Small intestine (tissue), 7 donors: ENCODE data around the gene DNAH2. TPM values are rescaled to one million over a fixed set of nuclear protein-coding genes. Genes with fewer than 3 reads are reported as not detected.

Experiments used
- DNase-seq, 2 donors: peaks; one replicate each; pipeline versions ENCODE4 v3.0.0 to v3.0.0-alpha.2; 2013
- FAIRE-seq: peaks from 2 replicates; lab custom pipeline; 2012; peaks lifted over from hg19 to GRCh38; lab: Jason Lieb, UNC
- H3K27ac ChIP-seq, 3 donors: one replicate each; pipeline ENCODE4 v1.5.1; 2013; ENCODE audit warnings: low read length in 2 of 3, mild to moderate bottlenecking in 2 of 3, control low read depth in 1 of 3, inconsistent platforms in 1 of 3, low read depth in 1 of 3, moderate library complexity in 1 of 3
- H3K27me3 ChIP-seq, 3 donors: one replicate each; pipeline ENCODE4 v1.6.1; 2013; ENCODE audit warnings: low read length in 3 of 3, inconsistent platforms in 1 of 3; ENCODE audit not compliant: control insufficient read depth in 3 of 3, insufficient read depth in 3 of 3
- H3K36me3 ChIP-seq, 3 donors: one replicate each; pipeline ENCODE4 v1.6.1; 2013; ENCODE audit warnings: low read length in 3 of 3, inconsistent platforms in 1 of 3, low read depth in 1 of 3, mild to moderate bottlenecking in 1 of 3, moderate library complexity in 1 of 3; ENCODE audit not compliant: control insufficient read depth in 3 of 3, insufficient read depth in 2 of 3
- H3K4me1 ChIP-seq, 3 donors: one replicate each; pipeline ENCODE4 v1.6.1; 2013; ENCODE audit warnings: low read length in 2 of 3, inconsistent platforms in 1 of 3, low read depth in 1 of 3, mild to moderate bottlenecking in 1 of 3, moderate library complexity in 1 of 3; ENCODE audit not compliant: control insufficient read depth in 3 of 3, insufficient read depth in 2 of 3
- H3K4me3 ChIP-seq, 3 donors: one replicate each; pipeline ENCODE4 v1.5.1; 2013; ENCODE audit warnings: low read length in 3 of 3, control low read depth in 1 of 3, inconsistent platforms in 1 of 3, low read depth in 1 of 3, mild to moderate bottlenecking in 1 of 3, moderate library complexity in 1 of 3
- H3K9me3 ChIP-seq, 2 donors: one replicate each; pipeline ENCODE4 v1.6.1; 2013; ENCODE audit warnings: low read depth in 1 of 2, low read length in 1 of 2; ENCODE audit not compliant: control insufficient read depth in 2 of 2, insufficient read depth in 1 of 2
- WGBS, 3 donors: extraction: QIAGEN DNeasy Blood & Tissue Kit; methylation state at CpG; one replicate each; pipeline ENCODE4 v1.1.7; 2013; 5-methylcytosine and 5-hydroxymethylcytosine counted together
- polyA plus RNA-seq, 4 donors: library from polyadenylated mRNA; stranded (reverse) in 3 of 4; unstranded in 1 of 4; fragments of 200-250 nt in 3 of 4; fragments of 120-200 nt in 1 of 4; gene quantifications; one replicate each; pipeline versions ENCODE4 v1.2.1 to v1.2.3, GENCODE V29; 2013
- donor health status: healthy with polysubstance abuse.
- donor health status: control.
- donor health status: control.
- donor health status: Bipolar disorder and iron deficiency.
- donor health status: healthy.

The DNAH2 gene
- polyA plus RNA-seq, 4 donors = 0.04 to 0.09 TPM; not detected in 2

DNA sequence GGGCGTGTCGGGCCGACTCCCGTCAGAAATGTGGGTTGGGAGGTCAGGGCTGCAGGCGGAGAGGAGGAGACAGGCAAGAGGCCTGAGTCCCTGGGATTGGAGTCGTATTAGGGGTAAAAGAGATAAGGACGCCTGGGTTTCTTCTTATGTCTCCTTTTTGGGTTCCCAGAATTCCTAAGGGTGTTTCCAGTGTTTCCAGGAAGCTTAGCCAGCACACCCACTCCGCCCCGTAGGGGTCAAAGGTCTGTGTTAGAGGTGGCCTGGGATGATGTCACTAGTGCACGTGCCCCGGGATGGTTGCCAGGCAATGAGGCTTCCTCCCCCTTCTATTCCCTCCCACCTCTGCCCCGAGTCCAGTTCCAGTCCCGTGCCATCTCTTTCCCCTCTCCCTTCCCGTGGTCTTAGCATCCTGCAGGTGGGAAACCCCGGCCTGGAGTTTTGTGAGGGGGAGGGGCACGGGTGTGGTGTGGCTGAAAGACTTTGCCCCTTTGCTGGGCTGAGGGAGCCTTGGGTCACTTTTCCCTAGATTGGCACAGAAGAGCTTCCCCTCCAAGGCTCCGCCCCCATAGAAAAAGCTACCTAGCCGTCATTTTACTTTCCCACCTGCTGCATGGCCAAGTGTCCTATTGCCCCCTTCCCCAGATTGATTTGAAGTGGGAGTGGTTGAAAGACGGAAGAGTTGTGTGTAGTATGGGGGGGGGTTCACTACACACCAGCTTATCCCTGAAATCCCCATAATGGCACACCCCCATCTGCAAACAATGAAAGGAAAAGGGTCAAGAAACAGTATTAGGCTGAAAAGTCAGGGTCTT lies 119.3 kb downstream of the DNAH2 start:
- no peaks in the 10 kb centered on the region for H3K27me3 ChIP-seq
- no peaks in the 10 kb centered on the region for H3K9me3 ChIP-seq
- H3K27ac ChIP-seq = peak overlapping the region; percentile 94 to 99 (median 98)
- H3K4me1 ChIP-seq = peaks cover 4 to 61% (median 16%) of the 10 kb centered on the region in 3 donors
- FAIRE-seq (no peak), DNase-seq (peak; percentile 99 to 100)
- H3K36me3 ChIP-seq = peaks cover 0 to 4% (median 0%) of the 10 kb centered on the region in 3 donors
- peak overlapping the region; percentile 61 to 88 (median 61) for H3K4me3 ChIP-seq
- 0 to 5% (median 2%) methylated on average over 19 of the region's 19 CpGs for WGBS, 3 donors

- peak overlapping the region; percentile 94 to 99 (median 98) for H3K27ac ChIP-seq
- peaks cover 4 to 61% (median 16%) of the 10 kb centered on the region in 3 donors for H3K4me1 ChIP-seq
- peak in 1 of 2 donors; percentile 77 for DNase-seq
- H3K9me3 ChIP-seq = no peaks in the 10 kb centered on the region
- no peak for FAIRE-seq
- H3K27me3 ChIP-seq = no peaks in the 10 kb centered on the region
- 4 to 10% (median 7%) methylated on average over 8 of the region's 8 CpGs for WGBS, 3 donors
- peak overlapping the region in 2 of 3 donors; percentile 50 to 61 for H3K4me3 ChIP-seq
- peaks cover 0 to 4% (median 0%) of the 10 kb centered on the region in 3 donors for H3K36me3 ChIP-seq
Observed at GRCh38 chr17:7837408-7838088, 120.0 kb downstream of the DNAH2 start.

DNA sequence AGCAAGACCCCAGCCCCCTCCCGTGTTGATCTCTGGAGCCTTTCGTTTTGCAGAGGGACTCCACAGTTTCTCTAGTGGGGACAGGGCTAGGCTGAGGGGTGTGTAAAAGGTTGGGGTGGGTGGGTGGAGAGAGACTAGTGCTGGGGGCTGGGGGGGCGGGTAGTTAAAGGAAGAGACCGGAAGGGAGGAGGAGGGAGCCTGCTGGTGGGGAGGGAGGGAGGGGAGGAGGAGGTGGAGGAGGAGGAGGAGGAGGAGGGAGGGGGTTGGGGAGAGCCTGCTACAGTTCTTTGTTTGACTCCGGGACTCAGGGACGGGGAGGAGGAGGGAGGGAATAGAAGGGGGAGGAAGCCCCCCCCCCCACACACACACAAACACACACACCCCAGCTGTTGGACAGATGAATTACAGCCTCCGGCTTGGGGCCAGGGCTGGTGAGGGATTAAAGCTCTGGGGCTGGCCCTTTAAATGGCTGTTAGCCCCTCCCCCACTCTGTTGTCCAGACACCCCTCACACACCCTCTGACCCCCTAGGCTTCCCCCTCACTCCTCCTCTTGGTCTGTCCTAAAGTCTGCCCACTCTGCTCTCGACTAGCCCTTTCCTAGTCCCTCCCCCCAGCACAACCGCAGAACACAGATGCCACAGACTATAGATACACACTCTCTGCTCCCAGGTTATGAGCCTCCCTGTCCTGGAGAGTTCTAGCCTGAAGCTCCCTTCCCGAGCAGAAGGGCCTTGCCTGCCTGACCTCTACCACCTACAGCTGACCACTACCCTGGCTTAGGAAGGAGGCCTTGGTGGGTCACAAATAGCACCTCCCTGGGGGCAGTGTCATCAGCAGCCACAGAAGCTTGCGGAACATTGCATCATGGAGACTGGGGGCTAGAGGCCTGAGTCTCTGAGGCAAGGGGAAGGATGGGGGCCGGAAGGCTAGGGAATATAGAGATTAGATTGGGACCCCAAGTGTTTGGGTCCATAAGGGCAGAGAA lies 120.8 kb downstream of the DNAH2 start:
- WGBS, 3 donors = 18 to 26% (median 22%) methylated on average over 8 to 11 of the region's 12 CpGs
- no peaks in the 10 kb centered on the region for H3K27me3 ChIP-seq
- DNase-seq (peak; percentile 67 to 72), FAIRE-seq (no peak)
- H3K4me3 ChIP-seq = peak overlapping the region in 2 of 3 donors; percentile 50 to 61
- peak overlapping the region; percentile 45 to 99 (median 69) for H3K27ac ChIP-seq
- no peaks in the 10 kb centered on the region for H3K9me3 ChIP-seq
- peaks cover 4 to 63% (median 16%) of the 10 kb centered on the region in 3 donors for H3K4me1 ChIP-seq
- peaks cover 0 to 4% (median 0%) of the 10 kb centered on the region in 3 donors for H3K36me3 ChIP-seq

GRCh38 chr17:7839190-7839875 lies 121.8 kb downstream of the DNAH2 start:
- no peaks in the 10 kb centered on the region for H3K27me3 ChIP-seq
- no peaks in the 10 kb centered on the region for H3K9me3 ChIP-seq
- peaks cover 4 to 58% (median 16%) of the 10 kb centered on the region in 3 donors for H3K4me1 ChIP-seq
- H3K36me3 ChIP-seq = peaks cover 0 to 4% (median 0%) of the 10 kb centered on the region in 3 donors
- peak overlapping the region in 1 of 3 donors; percentile 50 for H3K4me3 ChIP-seq
- peak; percentile 74 to 85 for DNase-seq
- 19 to 47% (median 38%) methylated on average over 6 of the region's 6 CpGs for WGBS, 3 donors
- H3K27ac ChIP-seq = peak overlapping the region; percentile 45 to 99 (median 67)
- no peak for FAIRE-seq

DNA sequence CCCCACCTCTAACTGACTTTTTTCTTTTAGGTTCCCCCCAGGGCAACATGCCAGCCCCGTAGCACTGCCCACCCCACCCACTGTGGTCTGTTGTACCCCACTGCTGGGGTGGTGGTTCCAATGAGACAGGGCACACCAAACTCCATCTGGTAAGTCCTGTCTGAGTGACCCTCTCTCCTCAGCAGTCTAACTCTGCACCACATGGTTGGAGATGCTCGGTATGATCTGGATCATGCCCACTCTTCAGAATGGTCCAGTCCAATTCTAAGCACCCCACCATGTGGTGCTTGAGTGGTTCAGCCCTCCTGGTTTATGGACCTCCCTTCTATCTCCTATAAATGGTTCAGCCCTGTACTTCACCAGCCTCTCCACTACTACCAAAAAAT lies 122.3 kb downstream of the DNAH2 start:
- Histone ChIP-seq H3K4me3 (no peak overlapping the region), H3K27ac (peak overlapping the region; percentile 41 to 99 (median 67)), H3K27me3 (no peaks in the 10 kb centered on the region), H3K4me1 (peaks cover 4 to 54% (median 16%) of the 10 kb centered on the region in 3 donors), H3K9me3 (no peaks in the 10 kb centered on the region), H3K36me3 (peaks cover 0 to 4% (median 0%) of the 10 kb centered on the region in 3 donors)
- FAIRE-seq = no peak
- 19 to 44% (median 43%) methylated on average over 2 of the region's 2 CpGs for WGBS, 3 donors
- DNase-seq = no peak

GRCh38 chr17:7840441-7840840 lies 122.9 kb downstream of the DNAH2 start:
- DNase-seq = no peak
- WGBS, 3 donors = 32 to 57% (median 54%) methylated on average over 1 of the region's 1 CpG
- Histone ChIP-seq H3K9me3 (no peaks in the 10 kb centered on the region), H3K36me3 (peaks cover 0 to 10% (median 0%) of the 10 kb centered on the region in 3 donors), H3K27me3 (no peaks in the 10 kb centered on the region), H3K4me3 (no peak overlapping the region), H3K4me1 (peaks cover 4 to 60% (median 20%) of the 10 kb centered on the region in 3 donors), H3K27ac (peak overlapping the region; percentile 94 to 99 (median 96))
- no peak for FAIRE-seq

GRCh38 chr17:7840875-7841274 lies 123.3 kb downstream of the DNAH2 start:
- no peaks in the 10 kb centered on the region for H3K9me3 ChIP-seq
- peak overlapping the region; percentile 94 to 99 (median 96) for H3K27ac ChIP-seq
- DNase-seq (no peak), FAIRE-seq (no peak)
- H3K4me1 ChIP-seq = peaks cover 4 to 63% (median 20%) of the 10 kb centered on the region in 3 donors
- H3K36me3 ChIP-seq = peaks cover 0 to 14% (median 1%) of the 10 kb centered on the region in 3 donors
- H3K4me3 ChIP-seq = peak overlapping the region in 2 of 3 donors; percentile 71 to 84
- WGBS, 3 donors = 42 to 51% (median 47%) methylated on average over 1 of the region's 1 CpG
- H3K27me3 ChIP-seq = no peaks in the 10 kb centered on the region
